Limb (tissue), 2 donors: ENCODE measurements around the gene MAP6.
"Not testable (repeated sequence)": the region's sequence is repeated elsewhere in the genome, so short reads cannot be mapped to it uniquely, and the experiment has no call there.

Experiments used
- DNase-seq, 2 donors: peaks; one replicate each; pipeline ENCODE4 v3.0.0-alpha.2; 2016; ENCODE audit errors: extremely low spot score in 2 of 2

Gene MAP6

GRCh38 chr11:75593286-75593915 lies 75.4 kb downstream of the MAP6 start:
- no peak for DNase-seq

DNA sequence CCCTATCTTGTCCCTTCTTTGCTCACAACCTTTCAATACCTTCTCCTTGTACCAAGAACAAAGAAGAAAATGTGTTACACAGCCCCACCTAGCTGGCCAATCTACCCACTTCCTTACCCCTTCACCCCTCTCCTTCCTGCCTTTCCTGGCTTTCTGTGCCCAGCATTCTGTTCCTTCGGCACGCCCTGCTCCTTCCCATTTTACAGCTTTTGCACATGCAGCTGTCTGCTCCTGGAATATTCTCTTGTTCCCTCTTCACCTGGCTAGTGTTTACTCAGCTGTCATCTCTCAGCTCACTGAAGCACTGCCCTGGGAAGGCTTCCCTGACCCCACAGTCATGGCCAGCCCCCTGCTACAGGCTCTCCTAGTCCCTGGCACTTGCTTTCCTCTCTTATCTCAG lies 76.1 kb downstream of the MAP6 start:
- no peak for DNase-seq

DNA sequence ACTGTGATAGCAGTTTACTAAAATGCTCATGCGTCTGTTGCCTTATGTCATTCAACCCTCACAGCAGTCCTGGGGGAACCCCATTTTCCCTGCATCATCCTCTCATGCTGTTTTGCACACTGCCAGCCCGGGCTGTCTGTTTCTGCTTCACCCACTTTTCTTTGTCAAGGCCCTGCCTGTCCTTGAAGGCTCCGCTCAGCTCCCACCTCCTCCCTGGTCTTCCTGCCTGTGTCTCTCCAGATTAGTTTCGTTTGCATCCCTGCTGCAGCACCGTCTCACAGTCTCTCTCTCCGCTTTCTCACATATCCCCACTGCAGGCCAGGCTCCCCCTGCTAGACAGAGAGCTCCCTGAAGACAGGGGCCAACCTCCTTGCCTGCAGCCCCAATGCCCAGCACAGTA lies 76.9 kb downstream of the MAP6 start:
- no peak for DNase-seq

GRCh38 chr11:75591371-75591770 lies 77.5 kb downstream of the MAP6 start:
- DNase-seq, result no peak

DNA sequence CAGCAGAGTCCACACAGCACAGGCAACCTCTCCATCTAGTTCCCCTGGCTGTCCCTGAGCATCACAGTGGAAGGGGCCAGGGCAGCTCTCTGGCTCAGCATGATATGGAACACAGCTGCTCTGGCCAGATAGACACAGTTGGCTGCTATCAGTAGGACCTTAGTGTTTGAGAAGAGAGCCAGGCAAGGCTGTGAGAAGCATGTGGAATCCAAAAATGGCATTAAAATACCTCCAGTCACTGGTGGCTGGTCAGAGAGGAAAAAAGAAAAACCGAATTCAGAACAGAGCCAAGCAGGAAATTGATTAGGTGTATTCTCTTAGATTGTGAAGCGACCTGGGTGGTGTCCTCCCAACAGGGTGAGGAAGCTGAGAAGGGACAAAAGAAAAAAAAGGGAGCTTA lies 78.9 kb downstream of the MAP6 start:
- no peak for DNase-seq

- no peak for DNase-seq
Observed at GRCh38 chr11:75589051-75589450, 79.8 kb downstream of the MAP6 start.

DNA sequence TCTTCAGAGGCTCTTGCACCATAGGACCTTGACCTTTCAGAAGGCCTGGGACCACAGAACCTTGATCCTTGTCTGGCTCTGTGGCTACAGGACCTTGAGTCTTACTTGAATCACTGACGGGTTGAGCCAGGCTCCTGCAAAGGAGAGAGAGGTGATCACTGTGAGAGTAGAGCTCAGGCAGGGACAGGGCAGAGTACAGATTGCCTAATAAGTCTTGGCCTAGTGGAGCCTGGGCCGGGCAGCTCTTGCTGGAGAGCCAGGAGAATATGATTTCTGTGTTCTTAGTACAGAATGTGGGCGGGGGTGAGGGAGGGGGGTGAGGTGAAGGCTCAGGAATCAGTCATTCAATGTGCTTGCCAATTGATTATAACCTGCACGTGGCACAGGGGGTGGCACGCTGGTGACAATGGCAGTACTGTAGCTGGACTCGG lies 80.8 kb downstream of the MAP6 start:
- DNase-seq, result no peak

- DNase-seq, result no peak
Observed at GRCh38 chr11:75586395-75586794, 82.4 kb downstream of the MAP6 start.

DNA sequence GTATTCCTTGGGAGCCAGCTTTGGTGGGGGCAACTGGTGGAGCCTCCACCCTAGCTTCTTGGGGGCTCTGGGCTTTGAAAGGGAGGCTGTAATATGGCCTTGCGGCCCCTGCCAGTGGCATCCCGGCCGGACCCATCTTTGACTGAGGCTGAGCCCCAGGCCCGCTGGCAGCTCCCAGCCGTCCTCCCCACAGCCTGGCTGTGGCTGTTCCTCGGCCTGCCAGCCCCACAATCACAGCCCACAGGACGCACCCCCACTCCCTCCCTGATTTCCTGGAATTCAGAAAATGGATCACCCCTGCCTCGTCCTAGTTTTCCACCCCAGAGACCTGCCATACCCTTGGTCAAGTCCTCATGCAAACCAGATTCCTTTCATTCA lies 83.6 kb downstream of the MAP6 start:
- no peak for DNase-seq

- not testable (repeated sequence) for DNase-seq
Observed at GRCh38 chr11:75584659-75585292, 84.1 kb downstream of the MAP6 start.

DNA sequence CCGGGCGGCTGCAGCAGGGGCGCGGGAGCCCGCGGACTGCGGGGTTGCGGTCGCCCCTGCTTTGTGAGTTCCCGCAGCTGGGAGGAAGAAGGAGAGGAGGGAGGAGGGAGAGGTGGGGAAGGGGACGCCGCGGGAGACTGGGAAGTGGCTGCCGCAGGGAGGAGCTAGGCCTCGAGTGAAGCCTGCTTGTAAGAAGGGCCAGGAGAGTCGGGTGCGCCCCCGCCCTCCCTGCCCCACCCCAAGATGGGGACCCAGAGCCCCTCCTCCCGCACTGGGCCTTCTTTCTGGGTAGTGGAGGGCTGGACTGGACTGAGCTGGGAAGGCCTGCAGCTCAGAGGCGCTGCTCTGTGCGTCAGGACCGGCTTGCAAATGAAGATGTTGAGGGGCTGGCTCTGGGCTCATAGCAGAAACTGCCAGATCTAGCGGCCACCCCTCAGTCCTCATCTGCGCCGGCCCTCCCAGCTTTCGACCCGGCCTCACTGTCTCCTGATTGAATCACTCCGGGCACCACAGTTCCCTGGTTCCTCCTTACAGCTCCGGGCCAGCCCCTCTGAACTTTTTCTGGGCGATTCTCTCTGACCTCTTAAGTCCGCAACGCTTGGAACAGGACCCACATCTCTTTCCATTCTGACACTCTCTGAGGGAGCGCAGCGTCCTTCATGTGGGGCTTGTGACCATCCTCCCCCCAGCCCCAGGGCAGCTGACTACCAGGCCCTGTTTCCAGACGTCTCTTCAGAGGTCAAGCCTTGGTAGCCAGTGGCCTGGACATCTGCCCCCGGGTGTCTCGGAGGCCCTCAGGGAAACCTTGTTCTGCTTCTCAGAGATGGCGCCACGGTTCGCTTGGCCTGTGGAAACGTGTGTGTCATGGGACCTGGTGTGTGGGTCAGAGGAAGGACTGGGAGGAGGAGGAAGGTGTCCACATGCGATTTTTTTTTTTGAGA lies 84.8 kb downstream of the MAP6 start:
- peak; percentile 88 to 89 for DNase-seq

- DNase-seq, result peak; percentile 82 to 92
Observed at GRCh38 chr11:75582895-75583717, 85.7 kb downstream of the MAP6 start.

DNA sequence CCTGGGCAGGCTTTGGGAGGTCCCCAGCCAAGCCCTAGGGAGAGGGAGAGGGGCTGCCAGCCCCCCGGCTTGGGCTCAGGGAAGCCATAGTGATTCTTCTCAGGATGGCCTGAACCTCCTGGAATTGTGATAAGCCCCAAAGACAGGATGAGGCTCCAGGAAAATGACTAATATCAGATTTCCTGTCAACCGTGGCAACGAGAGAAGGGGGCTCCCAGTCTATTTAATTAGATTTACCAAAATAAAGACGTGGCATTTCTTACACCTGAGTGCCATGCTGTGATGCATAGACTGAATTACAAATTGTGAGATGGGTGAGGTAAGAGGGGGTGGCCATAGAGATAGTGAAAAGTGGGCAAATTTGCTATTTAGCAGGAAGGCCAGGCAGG lies 86.3 kb downstream of the MAP6 start:
- no peak for DNase-seq

- no peak for DNase-seq
Observed at GRCh38 chr11:75579841-75580240, 89.0 kb downstream of the MAP6 start.

DNA sequence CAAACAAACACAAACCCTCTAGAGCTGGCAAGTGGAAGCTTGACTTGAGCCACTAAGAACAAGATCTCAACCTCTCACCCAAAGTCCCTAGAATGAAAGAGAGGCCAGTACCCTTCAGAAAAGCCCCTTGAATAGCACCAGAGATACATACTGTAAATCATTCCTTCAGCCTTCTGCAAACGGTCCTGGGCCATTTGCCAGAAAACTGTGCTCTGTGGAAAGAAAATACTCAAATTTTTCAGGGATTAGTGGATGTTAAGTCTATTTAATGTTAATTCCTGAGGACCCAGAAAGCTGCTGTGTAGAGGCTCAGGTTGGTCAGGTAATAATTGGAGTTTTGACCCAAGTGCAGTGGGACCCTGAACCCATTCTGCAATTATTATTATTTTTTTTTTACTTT lies 89.9 kb downstream of the MAP6 start:
- DNase-seq, result no peak

- DNase-seq, result peak in 1 of 2 donors; percentile 66
Observed at GRCh38 chr11:75577207-75577606, 91.6 kb downstream of the MAP6 start.

GRCh38 chr11:75576499-75576918 lies 92.3 kb downstream of the MAP6 start:
- no peak for DNase-seq

DNA sequence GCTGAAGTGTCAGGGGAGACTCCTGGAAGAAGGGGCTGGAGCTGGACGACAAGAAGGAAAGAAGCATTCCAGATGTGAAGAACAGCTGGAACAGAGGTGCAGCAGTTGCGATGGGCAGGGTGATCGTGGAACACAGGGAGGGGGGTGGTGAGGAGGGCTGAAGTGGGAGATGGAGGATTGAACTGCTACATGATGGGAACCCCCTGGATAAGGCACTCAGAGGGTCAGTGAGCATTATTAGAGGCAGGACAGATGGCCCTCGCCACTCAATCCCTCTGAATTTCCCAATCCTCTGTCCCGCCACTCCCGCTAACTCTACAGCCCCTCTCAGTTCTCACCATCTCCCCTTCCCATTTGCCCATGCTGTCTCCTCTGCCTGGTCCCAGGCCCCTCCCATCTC lies 92.8 kb downstream of the MAP6 start:
- DNase-seq, result no peak

DNA sequence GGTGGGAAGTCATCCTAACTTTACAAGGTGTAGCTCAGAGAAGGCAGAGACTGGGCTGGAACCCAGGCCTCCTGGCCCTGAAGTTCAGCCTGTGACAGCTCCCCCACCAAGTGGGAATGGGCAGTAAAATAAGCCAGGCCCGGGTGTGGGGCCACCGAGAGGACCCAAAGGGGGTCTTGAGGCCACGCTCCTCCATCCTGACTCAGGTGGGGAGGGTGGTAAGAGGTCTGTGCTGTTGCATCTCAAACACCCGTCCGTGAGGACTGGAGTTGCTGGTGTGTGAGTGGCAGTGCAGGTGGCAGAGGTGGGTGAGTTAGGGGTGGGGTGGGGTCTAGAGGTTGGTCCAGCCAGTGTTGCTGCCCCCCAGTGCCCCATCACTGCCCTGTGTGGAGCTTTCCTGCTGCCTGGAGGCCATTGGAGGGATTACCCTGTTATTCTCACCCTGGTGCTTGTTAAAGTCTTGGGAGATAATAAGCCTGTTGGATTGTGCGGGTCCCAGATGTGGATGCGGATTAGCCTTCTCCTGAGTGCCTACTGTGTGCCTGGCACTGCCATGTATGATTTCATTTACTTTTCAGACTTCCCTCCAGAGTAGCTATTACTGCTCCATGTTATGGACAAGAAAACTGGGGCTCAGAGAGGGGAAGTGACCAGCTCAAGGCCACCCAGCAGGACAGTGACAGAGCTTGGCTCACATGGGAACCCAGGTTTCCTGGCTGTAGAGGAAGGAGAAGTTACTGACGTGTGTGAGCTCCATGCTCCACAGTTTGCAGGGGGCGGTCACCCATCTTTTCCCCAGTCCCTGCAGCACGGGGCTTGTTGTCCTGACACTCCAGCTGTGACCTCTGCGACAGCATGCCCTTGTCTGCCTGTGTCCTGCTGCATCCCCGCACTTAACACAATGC lies 93.9 kb downstream of the MAP6 start:
- DNase-seq, result no peak

DNA sequence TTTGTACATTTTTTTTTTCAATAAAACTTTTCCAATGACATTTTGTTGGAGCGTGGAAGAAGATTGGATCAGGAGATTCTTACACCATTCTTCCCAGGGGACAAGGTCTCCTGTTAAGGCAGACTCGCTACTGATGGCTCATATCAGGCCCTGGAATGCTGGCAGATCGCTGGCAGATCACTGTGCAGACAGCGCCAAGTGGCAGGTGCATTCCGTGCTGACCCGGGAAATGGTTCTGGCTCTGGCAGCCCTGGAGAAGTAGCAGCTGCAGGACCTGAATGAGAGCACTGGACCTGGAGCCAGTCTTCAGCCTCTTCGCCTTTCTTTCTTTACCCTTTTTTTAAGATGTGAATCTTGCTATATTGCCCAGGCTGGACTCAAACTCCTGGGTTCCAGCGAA lies 96.1 kb downstream of the MAP6 start:
- no peak for DNase-seq

- no peak for DNase-seq
Observed at GRCh38 chr11:75571625-75572024, 97.2 kb downstream of the MAP6 start.
